NCI-H510A (cell line): ENCODE measurements around the gene TMEM135.

Experiments
- DNase-seq: peaks from one replicate; lab custom pipeline; 2025; lab: John Stamatoyannopoulos, UW

TMEM135 gene

DNA sequence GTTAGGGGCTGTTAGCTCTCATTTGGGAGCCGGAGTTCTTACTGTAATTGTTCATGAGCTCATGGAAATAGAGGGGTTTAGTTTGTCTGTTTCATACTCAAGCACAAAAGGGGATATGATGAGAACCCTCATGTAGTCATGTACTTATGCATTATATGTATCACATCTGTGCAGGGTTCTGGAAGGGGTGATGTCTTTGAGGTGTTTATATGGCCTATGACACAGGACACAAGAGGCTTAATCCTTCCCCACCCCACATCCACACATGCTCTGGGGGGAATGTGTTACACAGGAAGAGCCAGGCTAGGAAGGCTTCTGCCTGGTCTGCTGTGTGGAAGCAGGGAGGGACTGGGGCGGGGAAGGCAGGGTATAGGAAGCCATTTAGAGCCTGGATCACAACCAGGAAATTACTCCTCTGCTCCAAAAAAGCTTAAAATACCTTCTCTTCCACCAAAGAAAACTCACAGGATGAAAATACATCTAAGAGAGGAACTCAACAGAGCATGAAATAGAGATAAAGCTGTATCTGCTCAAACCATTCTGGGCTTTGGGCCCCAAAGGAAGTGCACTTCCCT, 316.1 kb downstream of the TMEM135 start:
- no peak for DNase-seq

DNA sequence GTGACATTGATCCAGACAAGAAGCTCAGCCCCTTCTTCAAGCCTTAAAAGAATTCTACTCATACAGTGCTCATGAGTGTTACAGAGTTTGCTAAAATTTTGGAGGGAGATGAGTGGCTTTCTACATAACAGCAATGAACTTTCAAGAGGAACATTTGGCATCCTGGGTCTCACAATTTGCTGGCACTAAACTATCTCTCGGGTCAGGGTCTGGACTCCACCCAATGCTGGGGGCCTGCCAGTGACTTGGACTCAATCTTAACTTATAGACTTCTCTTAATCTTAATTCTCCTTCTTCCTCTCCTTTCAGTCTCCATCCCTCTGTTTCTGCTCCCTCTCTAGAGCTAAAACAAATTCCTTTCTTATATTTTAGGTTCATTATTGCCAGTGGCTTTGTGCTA, 317.9 kb downstream of the TMEM135 start:
- no peak for DNase-seq

DNA sequence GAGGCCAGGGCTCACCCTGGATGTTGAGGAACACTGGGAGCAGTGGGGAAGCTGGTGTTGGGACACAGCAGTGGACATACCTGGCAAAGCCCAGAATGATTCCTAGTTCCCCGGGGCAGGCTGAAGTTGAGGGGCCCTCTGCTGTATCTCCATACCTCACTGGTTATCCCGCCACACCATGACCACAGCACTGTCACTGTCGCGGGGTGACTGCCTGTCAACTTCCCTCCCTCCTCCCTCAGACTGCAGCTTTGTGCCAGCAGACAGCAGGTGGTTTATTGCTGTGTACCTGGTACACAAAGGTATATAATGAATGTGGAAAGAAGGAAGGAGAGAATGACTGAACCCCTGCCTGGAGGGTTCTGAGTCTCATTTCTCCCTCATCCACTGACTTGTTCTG, 318.7 kb downstream of the TMEM135 start:
- DNase-seq, result no peak

DNA sequence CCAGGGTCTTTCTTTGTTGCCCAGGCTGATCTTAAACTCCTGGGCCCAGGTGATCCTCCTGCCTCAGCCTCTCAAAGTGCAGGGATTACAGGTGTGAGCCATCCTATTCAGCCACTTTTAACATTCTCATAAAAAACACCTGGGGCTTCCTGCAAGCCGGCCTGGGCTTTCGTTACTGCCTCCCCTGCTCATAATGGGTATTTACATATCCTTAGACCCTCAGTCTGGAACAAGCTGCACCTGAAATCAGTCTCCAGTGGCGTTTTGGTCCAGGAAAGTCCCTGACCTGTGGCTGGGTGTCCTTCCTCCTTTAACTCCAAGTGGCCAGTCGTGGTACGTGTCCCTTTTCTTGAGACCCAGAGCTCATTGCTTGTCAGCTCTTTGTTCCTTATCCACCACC, 320.7 kb downstream of the TMEM135 start:
- DNase-seq, result no peak

- DNase-seq, result peak; percentile 65
These were observed 321.7 kb downstream of the TMEM135 start for GRCh38 chr11:87359401-87359800.

DNA sequence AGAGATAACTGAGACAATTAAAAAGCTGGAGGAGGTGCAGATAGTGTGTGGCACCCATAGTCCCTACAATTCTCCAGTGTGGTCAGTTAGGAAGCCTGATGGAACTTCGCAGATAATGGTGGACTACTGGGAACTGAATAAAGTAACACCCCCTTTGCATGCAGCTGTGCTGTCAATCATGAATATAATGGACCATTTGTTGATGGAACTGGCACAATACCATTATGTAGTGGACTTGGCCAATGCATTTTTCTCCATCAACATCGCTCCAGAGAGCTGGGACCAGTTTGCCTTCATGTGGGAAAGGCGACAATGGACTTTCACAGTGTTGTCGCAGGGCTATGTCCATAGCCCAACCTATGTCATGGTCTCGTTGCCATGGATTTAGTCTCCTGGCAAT, 324.2 kb downstream of the TMEM135 start:
- no peak for DNase-seq

- no peak for DNase-seq
These were observed 328.6 kb downstream of the TMEM135 start for GRCh38 chr11:87366346-87366745.

DNA sequence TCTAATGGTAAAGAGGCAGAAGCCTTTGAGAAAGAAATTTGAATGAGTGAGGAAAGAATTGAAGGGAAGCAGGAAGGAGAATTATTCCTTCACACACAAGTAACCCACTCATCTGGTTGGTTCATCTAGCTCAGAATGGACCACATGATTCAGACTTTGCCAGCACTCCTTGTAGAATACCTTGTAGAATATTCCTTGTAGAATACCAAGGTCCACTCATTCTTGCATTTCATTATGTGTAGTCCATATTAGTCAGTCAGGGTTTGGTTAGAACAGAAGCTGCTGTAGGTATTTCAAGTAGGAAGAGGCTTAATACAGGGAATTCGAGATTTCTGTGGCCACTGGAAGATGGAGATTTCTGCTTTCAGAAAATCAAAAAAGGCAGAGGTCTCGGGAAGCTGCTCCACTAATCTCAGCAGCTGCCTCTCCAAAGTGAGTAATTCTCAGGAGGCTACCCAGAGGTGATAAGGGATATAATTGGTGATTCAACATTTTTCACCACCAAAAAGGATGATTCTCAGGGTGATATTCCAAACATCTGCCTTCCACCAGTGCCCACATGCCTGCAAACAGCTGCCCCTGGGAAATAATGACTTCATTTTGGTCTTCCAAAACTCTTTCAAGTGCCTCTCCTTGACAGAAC, 329.1 kb downstream of the TMEM135 start:
- no peak for DNase-seq

- no peak for DNase-seq
These were observed 330.4 kb downstream of the TMEM135 start for GRCh38 chr11:87368151-87368550.

- DNase-seq, result no peak
These were observed 331.2 kb downstream of the TMEM135 start for GRCh38 chr11:87368858-87369480.

GRCh38 chr11:87369888-87370287, 332.2 kb downstream of the TMEM135 start:
- DNase-seq, result no peak

DNA sequence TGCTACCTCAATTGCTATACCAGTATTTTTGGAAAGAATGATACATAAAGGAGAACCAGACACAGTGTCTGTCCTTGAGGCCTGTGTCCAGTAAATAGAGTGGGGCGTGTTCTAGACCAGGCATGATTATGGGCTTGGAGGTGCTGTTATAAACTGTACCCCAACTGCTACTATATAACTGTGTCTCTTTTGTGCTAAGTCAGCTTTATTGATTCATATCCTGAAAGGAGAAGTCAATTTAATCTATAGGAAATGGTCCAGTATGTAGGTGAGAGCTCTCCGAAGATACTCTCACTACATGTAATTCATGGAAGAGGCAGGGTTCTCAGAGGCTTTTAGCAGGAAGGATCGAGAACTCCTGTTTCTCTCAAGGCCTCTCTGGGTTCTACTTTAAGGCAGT, 334.3 kb downstream of the TMEM135 start:
- DNase-seq, result no peak
